ENCODE data around the gene OGFR.

Gene OGFR

GRCh38 chr20:62830251-62830650 lies 25.6 kb downstream of the OGFR start:
- Histone ChIP-seq H3K4me1 (no peaks in the 10 kb centered on the region), H3K9ac (no peak overlapping the region), H3K4me2 (ENCODE audit: low read length) (no peak overlapping the region), H3K27ac (no peak overlapping the region), H3K9me3 (ENCODE audit: control insufficient read depth, low read length) (no peaks in the 10 kb centered on the region), H2AFZ (no peak overlapping the region), H3K36me3 (ENCODE audit: control insufficient read depth, insufficient read depth, low read length) (no peaks in the 10 kb centered on the region), H3K4me3 (ENCODE audit: low read depth, low read length) (no peak overlapping the region), H3K27me3 (ENCODE audit: control insufficient read depth, insufficient read depth, low read length) (no peaks in the 10 kb centered on the region), H3K79me2 (no peaks in the 10 kb centered on the region)
- no peak for TF ChIP-seq CTCF (IDR thresholded peaks at IDR 0.05)

GRCh38 chr20:62830821-62831220 lies 26.2 kb downstream of the OGFR start:
- no peak overlapping the region for H3K27ac ChIP-seq

GRCh38 chr20:62831361-62831788 lies 26.7 kb downstream of the OGFR start:
- H3K27ac ChIP-seq, result no peak overlapping the region

More at GRCh38 chr20:62830821-62831220, 26.2 kb downstream of the OGFR start:
- Histone ChIP-seq H3K9me3 (ENCODE audit: control insufficient read depth, low read length) (no peaks in the 10 kb centered on the region), H2AFZ (no peak overlapping the region), H3K4me1 (no peaks in the 10 kb centered on the region), H3K4me3 (ENCODE audit: low read depth, low read length) (no peak overlapping the region), H3K9ac (no peak overlapping the region), H3K4me2 (ENCODE audit: low read length) (no peak overlapping the region), H3K79me2 (no peaks in the 10 kb centered on the region), H3K27me3 (ENCODE audit: control insufficient read depth, insufficient read depth, low read length) (no peaks in the 10 kb centered on the region), H3K36me3 (ENCODE audit: control insufficient read depth, insufficient read depth, low read length) (no peaks in the 10 kb centered on the region)
- no peak for TF ChIP-seq CTCF (IDR thresholded peaks at IDR 0.05)

GRCh38 chr20:62831854-62832211 lies 27.2 kb downstream of the OGFR start:
- Histone ChIP-seq H3K4me3 (ENCODE audit: low read depth, low read length) (no peak overlapping the region), H3K9ac (no peak overlapping the region), H3K27ac (no peak overlapping the region), H3K27me3 (ENCODE audit: control insufficient read depth, insufficient read depth, low read length) (no peaks in the 10 kb centered on the region), H3K4me1 (no peaks in the 10 kb centered on the region), H3K4me2 (ENCODE audit: low read length) (no peak overlapping the region), H3K36me3 (ENCODE audit: control insufficient read depth, insufficient read depth, low read length) (no peaks in the 10 kb centered on the region), H3K79me2 (no peaks in the 10 kb centered on the region), H2AFZ (no peak overlapping the region), H3K9me3 (ENCODE audit: control insufficient read depth, low read length) (no peaks in the 10 kb centered on the region)
- TF ChIP-seq CTCF (IDR thresholded peaks at IDR 0.05), result no peak

More at GRCh38 chr20:62831361-62831788, 26.7 kb downstream of the OGFR start:
- Histone ChIP-seq H3K27me3 (ENCODE audit: control insufficient read depth, insufficient read depth, low read length) (no peaks in the 10 kb centered on the region), H3K79me2 (no peaks in the 10 kb centered on the region), H3K4me3 (ENCODE audit: low read depth, low read length) (no peak overlapping the region), H3K4me2 (ENCODE audit: low read length) (no peak overlapping the region), H3K36me3 (ENCODE audit: control insufficient read depth, insufficient read depth, low read length) (no peaks in the 10 kb centered on the region), H3K4me1 (no peaks in the 10 kb centered on the region), H2AFZ (no peak overlapping the region), H3K9me3 (ENCODE audit: control insufficient read depth, low read length) (no peaks in the 10 kb centered on the region), H3K9ac (no peak overlapping the region)
- TF ChIP-seq CTCF (IDR thresholded peaks at IDR 0.05), result no peak

- no peaks in the 10 kb centered on the region for H3K36me3 ChIP-seq (ENCODE audit: control insufficient read depth, insufficient read depth, low read length)
- no peaks in the 10 kb centered on the region for H3K9me3 ChIP-seq (ENCODE audit: control insufficient read depth, low read length)
- no peaks in the 10 kb centered on the region for H3K27me3 ChIP-seq (ENCODE audit: control insufficient read depth, insufficient read depth, low read length)
- no peak overlapping the region for H3K9ac ChIP-seq
- no peaks in the 10 kb centered on the region for H3K79me2 ChIP-seq
- H3K4me3 ChIP-seq (ENCODE audit: low read depth, low read length), result no peak overlapping the region
- no peak overlapping the region for H2AFZ ChIP-seq
- TF ChIP-seq CTCF (IDR thresholded peaks at IDR 0.05), result no peak
- H3K27ac ChIP-seq, result no peak overlapping the region
- H3K4me1 ChIP-seq, result no peaks in the 10 kb centered on the region
- no peak overlapping the region for H3K4me2 ChIP-seq (ENCODE audit: low read length)
Observed at GRCh38 chr20:62832212-62832922, 27.7 kb downstream of the OGFR start.

All from parathyroid adenoma (tissue), 2 donors.